HL-60/S4 treated with phorbol 12-myristate 13-acetate at 8.2 ng/mL for 4 days and 3 days (cell line): ENCODE results near the gene CD22.
"Not testable (repeated sequence)": the region's sequence is repeated elsewhere in the genome, so short reads cannot be mapped to it uniquely, and the experiment has no call there.

Experiments
- in situ Hi-C: fragments of 300-500 bp; cut with MboI; formaldehyde crosslinking; loops from 2 replicates; pipeline ENCODE4 v1.15.0; 2022; ENCODE audit warnings: low sequenced_read_pairs

Gene CD22

GRCh38 chr19:35328851-35329285 is at the start of gene CD22:
CD22 (plus strand) TSS chr19:35329187; CDS start chr19:35332041, 2,854 bp downstream.
- in situ Hi-C loops: no loop called here

DNA sequence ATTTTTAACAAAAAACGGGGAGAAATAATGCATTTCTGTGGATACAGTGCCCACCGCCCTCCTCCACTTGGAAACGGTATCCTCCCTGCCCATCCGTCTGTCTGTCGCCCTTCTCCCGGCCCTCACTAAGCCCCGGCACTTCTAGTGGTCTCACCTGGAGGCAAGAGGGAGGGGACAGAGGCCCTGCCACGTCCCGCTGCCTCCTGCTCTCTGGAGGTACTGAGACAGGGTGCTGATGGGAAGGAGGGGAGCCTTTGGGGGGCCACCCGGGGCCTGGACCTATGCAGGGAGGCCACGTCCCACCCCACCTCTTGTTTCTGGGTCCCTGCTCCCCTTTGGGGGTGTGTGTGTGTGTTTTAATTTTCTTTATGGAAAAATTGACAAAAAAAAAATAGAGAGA is 49.6 kb upstream of the CD22 start:
- in situ Hi-C loops: no loop called here

GRCh38 chr19:35279985-35280821 is 48.8 kb upstream of the CD22 start:
- in situ Hi-C loops: no loop called here

GRCh38 chr19:35281303-35281702 is 47.7 kb upstream of the CD22 start:
- in situ Hi-C loops: no loop called here

DNA sequence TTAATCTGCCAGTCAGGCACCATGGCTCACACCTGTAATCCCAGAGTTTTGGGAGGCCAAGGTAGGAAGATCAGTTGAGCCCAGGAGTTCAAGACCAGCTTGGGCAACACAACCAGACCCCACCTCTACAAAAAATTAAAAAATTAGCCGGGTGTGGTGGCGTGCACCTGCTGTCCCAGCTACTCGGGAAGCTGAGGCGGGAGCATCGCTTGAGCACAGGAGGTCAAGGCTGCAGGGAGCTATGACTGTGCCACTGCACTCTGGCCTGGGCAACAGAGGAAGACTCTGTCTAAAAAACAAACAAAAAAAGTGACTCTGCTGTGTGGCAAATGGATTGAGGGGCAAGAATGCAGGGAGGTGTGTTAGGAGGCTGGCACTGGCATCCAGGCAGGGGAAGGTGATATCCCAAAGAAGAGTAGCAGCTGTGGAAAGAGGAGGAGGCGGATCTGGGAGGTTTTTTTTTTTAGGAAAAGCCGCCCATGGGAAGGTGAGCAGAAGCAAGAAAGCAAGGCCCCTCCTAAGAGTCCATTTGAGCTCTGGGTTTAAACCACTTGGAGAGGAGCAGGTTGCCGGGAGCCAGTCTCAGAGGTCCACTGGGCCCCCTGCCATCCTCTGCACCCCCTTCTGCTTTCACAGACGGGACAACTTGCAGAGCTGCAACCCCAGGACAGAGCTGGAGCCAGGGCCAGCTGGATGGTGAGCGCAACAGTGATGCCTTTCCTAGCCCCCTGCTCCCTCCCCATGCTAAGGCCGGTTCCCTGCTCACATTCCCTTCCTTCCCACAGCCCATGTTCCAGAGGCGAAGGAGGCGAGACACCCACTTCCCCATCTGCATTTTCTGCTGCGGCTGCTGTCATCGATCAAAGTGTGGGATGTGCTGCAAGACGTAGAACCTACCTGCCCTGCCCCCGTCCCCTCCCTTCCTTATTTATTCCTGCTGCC is 44.6 kb upstream of the CD22 start:
- in situ Hi-C loops: no loop called here

DNA sequence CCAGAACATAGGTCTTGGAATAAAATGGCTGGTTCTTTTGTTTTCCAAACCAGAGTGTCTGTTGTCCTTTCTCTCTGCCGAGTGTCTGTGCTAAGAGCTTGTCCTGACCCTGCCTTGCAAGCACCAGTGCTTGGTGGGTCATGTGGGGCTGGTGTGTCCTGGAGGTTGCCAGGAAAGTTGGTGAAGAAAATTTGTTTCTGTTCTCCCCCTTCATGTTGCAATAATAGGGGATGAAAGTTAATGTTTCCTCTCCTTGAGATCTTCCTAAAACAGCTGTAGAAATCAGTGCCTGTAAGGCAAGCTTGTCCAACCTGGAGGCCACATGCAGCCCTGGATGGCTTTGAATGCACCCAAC is 43.9 kb upstream of the CD22 start:
- in situ Hi-C loops: no loop called here

DNA sequence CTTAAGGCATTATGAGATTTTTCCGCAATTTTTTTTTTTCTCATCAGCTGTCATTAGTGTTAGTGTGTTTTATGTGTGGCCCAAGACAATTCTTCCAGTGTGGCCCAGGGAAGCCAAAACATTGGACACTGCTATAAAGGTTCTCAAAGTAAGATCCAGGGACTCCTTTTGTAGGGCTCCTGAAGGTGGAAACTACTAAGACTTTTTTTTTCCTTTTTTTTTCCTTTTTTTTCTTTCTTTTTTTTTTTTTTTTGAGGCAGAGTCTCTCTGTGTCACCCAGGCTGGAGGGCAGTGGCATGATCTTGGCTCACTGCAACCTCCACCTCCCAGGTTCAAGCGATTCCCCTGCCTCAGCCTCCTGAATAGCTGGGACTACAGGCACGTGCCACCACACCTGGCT is 43.5 kb upstream of the CD22 start:
- in situ Hi-C loops: not testable (repeated sequence)

DNA sequence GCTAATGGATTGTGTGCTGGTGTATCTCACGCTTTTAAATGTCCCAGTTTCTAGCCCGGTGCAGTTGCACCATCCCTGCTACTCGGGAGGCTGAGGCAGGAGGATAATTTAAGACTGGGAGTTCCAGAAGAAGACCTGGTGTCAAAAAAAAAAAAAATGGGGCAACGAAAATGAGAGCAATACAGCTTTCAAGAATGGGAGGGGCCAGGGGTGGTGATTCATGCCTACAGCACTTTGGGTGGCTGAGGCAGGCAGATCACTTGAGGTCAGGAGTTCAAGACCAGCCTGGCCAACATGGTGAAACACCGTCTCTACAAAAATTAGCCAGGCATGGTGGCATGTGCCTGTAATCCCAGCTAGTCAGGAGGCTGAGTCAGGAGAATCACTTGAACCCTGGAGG is 42.9 kb upstream of the CD22 start:
- in situ Hi-C loops: not testable (repeated sequence)

DNA sequence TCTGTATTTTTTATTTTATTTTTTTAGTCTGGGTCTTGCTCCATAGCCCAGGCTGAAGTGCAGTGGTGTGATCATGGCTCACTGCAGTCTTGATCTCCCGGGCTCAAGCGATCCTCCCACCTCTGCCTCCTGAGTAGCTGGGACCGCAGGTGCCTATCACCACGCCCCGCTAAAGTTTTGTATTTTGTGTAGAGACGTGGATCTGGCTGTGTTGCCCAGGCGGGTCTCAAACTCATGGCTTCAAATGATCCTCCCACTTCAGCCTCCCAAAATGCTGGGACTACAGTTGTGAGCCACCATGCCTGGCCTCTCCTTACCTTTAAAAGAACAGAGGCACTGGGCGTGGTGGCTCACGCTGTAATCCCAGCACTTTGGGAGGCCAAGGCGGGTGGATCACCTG is 41.3 kb upstream of the CD22 start:
- in situ Hi-C loops: no loop called here

- in situ Hi-C loops: no loop called here
Measured at GRCh38 chr19:35288331-35288730, 40.7 kb upstream of the CD22 start.

DNA sequence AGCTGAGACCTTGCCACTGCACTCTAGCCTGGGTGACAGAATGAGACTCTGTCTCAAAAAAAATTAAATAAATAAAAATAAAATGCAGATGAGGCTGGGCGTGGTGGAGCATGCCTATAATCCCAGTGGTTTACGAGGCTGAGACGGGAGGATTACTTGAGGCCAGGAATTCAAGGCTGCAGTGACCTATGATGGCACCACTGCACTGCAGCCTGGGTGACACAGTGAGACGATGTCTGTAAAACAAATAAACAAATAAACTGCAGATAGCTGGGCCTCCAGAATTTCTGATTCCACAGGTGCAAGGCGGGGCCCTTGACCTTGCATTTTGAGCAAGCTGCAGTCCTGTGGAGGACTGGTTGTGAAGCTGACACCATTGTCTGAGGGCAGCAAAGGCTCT is 40.1 kb upstream of the CD22 start:
- in situ Hi-C loops: no loop called here

DNA sequence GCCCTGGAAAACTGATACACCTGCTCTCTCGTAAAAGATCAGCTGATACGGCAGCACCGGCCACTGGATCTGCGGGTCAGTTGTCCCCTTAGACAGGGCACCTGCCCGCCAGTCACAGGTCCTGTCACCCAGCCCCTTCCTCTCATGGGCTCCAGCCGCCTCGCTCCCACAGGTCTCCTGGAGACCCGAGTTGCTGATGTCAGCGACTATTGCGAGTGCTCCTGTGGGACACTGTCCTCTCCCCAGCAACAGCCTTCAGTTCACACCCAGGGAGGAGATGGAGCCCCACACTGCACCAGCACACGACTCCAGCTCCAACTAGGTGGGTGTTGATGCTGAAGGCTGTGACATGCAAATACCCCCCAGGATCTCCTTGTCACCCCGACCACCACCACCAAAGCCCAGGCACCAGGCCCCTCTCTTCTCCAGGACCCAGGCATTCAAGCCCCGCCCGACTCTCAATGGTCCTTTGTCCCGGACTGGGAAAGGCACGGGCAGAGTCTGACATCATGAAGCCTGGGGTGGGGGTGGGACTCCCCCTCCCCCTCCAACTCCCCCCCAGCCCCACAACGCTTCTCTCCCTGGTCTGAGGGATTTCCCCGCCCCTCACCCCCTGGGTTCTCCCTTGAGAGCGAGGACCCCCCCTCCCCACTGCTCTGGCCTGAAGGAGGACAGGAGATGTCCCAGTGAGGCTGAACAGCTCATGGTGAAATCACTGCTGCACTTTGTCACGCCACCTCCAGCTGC is 38.4 kb upstream of the CD22 start:
- in situ Hi-C loops: no loop called here

- in situ Hi-C loops: no loop called here
Measured at GRCh38 chr19:35291259-35291658, 37.7 kb upstream of the CD22 start.

GRCh38 chr19:35291916-35292315 is 37.1 kb upstream of the CD22 start, which contains the start of gene MAG:
MAG (plus strand) TSS chr19:35292161; CDS start chr19:35295409, 3,248 bp downstream.
- in situ Hi-C loops: no loop called here

DNA sequence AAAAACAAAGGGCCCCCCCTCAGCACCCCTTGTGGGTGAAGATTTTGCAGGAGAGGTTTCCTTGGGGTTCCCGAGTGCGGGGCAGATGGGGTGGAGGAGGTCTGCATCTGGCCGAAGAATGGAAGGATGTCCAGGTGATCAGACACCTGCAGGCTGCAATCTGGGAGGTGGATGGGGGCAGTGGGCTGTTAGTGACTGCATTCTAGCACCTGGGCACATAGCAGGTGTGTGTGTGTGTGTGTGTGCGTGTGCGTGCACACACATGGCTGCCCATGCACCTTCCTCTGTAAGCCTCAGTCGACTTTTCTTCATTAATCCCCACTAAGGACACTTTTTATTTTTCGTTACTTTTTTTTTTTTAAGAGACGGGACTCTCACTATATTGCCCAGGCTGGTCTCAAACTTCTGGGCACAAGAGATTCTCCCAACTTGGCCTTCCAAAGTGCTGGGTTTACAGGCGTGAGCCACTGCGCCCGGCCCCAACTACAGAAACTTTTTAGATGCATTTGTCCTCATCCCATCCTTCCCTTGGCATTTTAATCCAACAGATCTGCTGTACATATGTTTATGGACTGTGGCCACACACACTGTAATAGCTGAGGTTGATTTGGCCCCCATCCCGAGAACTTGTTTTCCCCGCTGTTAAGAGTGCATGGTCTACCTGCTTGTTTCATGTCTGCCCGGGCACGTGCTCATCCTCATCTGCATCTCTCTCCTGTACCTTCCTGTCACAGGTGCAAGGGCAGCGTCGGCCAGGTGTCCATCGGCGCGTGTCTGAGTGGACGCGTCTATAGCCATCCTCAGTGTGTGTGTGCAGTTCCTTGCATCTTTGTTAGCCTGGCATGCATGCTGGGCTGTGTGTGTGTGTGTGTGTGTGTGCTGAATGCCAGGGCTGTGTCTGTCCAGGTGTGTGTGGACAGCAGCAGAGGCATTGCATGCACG is 36.3 kb upstream of the CD22 start:
- in situ Hi-C loops: no loop called here

DNA sequence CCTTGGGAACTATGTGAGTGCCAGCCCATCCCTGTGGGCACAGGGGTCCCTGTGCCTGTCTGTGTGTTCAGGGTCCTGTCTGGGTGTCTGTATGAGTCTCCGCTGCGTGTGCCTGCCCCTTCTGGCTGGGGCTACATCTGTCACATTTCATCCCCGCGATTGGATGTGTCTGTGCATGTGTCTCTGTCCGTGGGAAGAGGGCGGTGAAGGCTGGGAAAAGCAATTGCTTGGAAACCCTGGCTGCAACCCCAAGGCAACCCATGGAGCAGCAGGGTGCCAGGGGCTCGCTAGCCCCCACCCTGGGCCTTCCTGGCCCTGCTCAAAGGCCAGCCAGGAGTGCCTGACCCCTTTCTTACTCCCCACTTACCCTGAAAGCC is 35.6 kb upstream of the CD22 start:
- in situ Hi-C loops: no loop called here

DNA sequence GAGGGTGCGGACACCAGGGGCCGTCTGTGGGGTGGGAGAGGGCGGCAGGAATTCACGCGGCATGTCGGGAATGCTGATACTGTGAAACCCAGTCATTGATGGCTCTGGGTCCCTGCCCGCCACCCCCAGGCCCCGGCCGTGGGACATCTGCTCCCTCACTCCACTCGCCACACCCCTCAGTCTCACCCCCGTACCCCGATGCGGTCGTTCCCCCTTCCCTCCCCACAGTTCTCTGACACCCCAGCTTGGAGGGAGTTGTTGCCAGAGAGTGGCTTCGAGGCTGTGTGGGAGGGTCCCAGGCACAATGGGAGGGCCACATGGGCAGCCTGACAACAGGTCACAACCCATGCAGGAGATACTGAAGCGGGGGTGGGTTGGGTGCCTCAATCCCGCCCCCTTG is 35.2 kb upstream of the CD22 start:
- in situ Hi-C loops: no loop called here

DNA sequence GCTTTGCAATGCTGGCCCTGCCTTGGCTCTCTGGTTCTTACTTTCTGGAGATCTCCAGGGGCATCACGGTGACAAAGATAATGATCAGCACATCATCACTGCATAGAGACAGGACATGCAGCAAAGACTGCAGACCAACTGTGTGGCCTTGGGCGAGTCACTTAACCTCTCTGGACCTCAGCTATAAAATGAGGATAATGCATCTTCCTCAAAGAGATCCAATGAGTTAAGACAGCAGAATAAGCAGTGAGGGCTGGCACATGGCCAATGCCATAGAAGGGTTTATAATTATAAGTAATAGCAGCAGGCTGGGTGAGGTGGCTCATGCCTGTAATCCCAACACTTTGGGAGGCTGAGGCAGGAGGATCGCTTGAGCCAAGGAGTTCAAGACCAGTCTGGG is 34.7 kb upstream of the CD22 start:
- in situ Hi-C loops: no loop called here

- in situ Hi-C loops: no loop called here
Measured at GRCh38 chr19:35294859-35295791, 33.9 kb upstream of the CD22 start.
